BJ (cell line): ENCODE data around the gene ABCC4. TPM values are rescaled to one million over a fixed set of nuclear protein-coding genes. Genes with fewer than 3 reads are reported as not detected.
A peak's percentile ranks its signal among the peaks of the same experiment; 100 is the strongest.

Experiments used
- CTCF ChIA-PET: fragments of 350-600 bp; formaldehyde crosslinking; extraction: SDS; loops from one replicate; lab custom pipeline; 2021; ENCODE audit warnings: antibody characterized with exemption, inconsistent platforms; lab: Yijun Ruan, JAX
- POLR2A ChIA-PET: fragments of 300-600 bp; sonication (Branson Sonifier 250); formaldehyde crosslinking; extraction: SDS; loops from one replicate; lab custom pipeline; 2021; ENCODE audit warnings: antibody characterized with exemption; lab: Charles Lee
- DNase-seq: peaks from one replicate; pipeline ENCODE4 v3.0.0-alpha.2; 2011; ENCODE audit warnings: low read depth
- H3K27me3 ChIP-seq: 2 replicates; pipeline ENCODE4 v1.6.0; 2011; ENCODE audit warnings: low read length; ENCODE audit not compliant: control insufficient read depth, insufficient read depth
- H3K36me3 ChIP-seq: 2 replicates; pipeline ENCODE4 v1.5.1; 2011; ENCODE audit warnings: low read length; ENCODE audit not compliant: control insufficient read depth, insufficient read depth
- H3K4me3 ChIP-seq: 2 replicates; pipeline ENCODE4 v1.5.1; 2011; ENCODE audit warnings: low read depth, mild to moderate bottlenecking, control low read depth, low read length
- polyA plus RNA-seq: library from polyadenylated mRNA; depleted of rRNA; stranded (reverse); fragments of >200 nt; gene quantifications from 2 replicates; pipeline ENCODE4 v1.2.3, GENCODE V29; 2011
- TF ChIP-seq, protein P1 (sequence below): IDR thresholded peaks from 2 replicates; pipeline ENCODE4 v1.5.1; 2011; ENCODE audit warnings: low read depth, mild to moderate bottlenecking, control low read depth, inconsistent platforms, low read length, moderate library complexity; ENCODE audit not compliant: insufficient read depth

The ABCC4 gene
- polyA plus RNA-seq, 1 experiment: 11.2 TPM

DNA sequence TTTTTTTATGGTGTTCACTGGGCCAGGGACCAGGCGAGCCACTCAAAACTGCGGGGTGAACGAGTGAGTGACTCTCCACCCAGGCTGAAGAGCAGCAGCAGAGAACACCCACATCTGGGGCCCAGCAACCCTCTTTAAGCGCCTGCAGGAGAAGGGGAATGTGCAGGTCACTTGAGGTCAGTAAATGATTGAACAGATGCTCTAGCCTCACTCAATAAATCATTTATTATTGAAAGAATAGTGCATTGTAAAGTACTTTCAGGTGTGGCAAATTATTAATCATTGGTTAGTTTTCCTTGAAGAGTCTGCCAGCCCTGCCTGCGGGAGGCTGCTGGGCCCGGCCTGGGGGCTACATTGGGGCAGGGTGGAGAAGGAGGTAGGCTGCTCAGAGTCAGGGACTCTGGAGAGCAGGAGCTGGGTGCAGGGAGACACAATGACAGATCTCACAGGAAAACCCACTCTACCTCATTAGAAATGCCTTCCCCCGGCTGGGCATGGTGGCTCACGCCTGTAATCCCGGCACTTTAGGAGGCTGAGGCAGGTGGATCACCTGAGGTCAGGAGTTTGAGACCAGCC lies 42.5 kb downstream of the ABCC4 start:
- Histone ChIP-seq H3K27me3 (no peaks in the 10 kb centered on the region), H3K4me3 (no peak overlapping the region), H3K36me3 (no peaks in the 10 kb centered on the region)
- POLR2A ChIA-PET: no interaction called here
- TF ChIP-seq, protein P1, sequence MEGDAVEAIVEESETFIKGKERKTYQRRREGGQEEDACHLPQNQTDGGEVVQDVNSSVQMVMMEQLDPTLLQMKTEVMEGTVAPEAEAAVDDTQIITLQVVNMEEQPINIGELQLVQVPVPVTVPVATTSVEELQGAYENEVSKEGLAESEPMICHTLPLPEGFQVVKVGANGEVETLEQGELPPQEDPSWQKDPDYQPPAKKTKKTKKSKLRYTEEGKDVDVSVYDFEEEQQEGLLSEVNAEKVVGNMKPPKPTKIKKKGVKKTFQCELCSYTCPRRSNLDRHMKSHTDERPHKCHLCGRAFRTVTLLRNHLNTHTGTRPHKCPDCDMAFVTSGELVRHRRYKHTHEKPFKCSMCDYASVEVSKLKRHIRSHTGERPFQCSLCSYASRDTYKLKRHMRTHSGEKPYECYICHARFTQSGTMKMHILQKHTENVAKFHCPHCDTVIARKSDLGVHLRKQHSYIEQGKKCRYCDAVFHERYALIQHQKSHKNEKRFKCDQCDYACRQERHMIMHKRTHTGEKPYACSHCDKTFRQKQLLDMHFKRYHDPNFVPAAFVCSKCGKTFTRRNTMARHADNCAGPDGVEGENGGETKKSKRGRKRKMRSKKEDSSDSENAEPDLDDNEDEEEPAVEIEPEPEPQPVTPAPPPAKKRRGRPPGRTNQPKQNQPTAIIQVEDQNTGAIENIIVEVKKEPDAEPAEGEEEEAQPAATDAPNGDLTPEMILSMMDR: no peak
- CTCF ChIA-PET: no interaction called here
- DNase-seq: no peak

DNA sequence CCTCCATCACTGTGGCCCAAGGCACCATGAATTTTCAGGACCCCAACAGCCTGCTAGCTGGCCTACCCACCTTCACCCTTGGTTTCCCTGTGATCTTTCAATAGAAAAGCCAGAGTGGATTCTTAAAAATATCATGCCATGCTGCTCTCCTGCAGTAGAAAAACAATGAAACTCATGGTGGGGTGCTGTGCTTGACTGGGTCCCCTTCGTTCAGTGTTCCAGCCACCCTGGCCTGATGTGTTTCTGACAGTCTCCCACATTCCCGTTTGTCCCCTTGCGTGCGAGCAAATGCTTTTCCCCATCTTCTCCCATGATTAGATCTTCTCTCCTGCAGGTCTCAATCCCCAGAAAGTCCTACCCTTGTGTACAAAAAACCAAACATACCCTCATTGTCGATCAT lies 43.2 kb downstream of the ABCC4 start:
- ChIA-PET POLR2A (no interaction called here), CTCF (no interaction called here)
- H3K4me3 ChIP-seq: no peak overlapping the region
- H3K36me3 ChIP-seq: no peaks in the 10 kb centered on the region
- no peaks in the 10 kb centered on the region for H3K27me3 ChIP-seq
- TF ChIP-seq, protein P1: no peak
- no peak for DNase-seq

DNA sequence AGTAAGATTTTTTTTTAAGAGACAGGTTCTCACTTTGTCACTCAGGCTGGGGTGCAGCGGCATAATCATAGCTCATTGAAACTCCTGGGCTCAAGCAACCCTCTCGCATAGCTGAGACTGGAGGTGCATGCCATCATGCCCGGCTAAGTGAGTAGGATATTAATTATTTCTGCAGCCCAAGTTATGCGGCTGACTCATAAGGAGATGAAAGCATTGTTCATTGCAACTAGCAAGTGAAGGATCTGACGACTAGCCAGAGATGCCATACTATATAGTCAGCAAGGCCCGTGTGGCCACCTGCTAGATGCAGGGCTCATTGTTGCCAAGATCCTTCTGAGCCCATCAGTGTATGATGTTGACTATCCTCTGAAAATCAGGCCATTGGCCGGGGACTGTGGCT lies 45.2 kb downstream of the ABCC4 start:
- H3K4me3 ChIP-seq: no peak overlapping the region
- ChIA-PET POLR2A (no interaction called here), CTCF (interaction anchor here (0.7 kb wide), 1 partner anchor 21 kb away, joined by 3 read pairs; no protein-coding TSS in a partner anchor)
- peak; percentile 59 for DNase-seq
- H3K36me3 ChIP-seq: no peaks in the 10 kb centered on the region
- H3K27me3 ChIP-seq: no peaks in the 10 kb centered on the region
- TF ChIP-seq, protein P1: no peak

DNA sequence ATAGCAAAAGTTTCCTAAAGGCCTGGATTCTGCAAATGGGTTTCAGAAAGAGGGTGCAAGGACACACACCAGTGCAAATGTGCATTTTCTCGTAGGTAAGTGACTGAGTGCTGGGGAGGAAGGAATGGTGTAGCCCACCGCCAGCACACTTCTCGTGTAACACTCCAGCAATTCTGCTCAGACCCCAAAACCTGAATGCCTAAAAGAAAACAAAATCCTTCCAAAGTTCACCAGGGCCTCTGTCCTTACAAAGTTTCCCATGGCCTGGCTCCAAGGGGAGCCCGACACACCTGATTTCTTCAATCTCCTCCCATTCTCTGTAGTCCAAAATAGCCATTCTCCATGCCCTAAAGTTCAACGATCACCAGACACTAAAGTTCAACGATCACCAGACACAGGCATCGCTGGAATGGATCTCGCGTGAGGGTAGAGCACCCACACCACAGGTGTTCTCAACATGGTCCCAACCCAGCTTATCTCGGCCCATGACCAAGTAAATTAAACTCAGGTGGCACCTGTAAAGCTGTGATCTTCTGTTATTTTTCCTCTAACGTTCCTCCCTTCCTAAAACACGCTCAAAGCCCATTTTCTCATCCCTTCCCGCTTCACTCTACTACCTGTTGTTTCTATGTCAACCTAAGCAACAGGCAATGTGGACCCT lies 46.0 kb downstream of the ABCC4 start:
- no peak for DNase-seq
- Histone ChIP-seq H3K36me3 (no peaks in the 10 kb centered on the region), H3K27me3 (no peaks in the 10 kb centered on the region), H3K4me3 (no peak overlapping the region)
- ChIA-PET POLR2A (no interaction called here), CTCF (interaction anchor here (0.7 kb wide), 1 partner anchor 21 kb away, joined by 3 read pairs; no protein-coding TSS in a partner anchor)
- TF ChIP-seq, protein P1: no peak

DNA sequence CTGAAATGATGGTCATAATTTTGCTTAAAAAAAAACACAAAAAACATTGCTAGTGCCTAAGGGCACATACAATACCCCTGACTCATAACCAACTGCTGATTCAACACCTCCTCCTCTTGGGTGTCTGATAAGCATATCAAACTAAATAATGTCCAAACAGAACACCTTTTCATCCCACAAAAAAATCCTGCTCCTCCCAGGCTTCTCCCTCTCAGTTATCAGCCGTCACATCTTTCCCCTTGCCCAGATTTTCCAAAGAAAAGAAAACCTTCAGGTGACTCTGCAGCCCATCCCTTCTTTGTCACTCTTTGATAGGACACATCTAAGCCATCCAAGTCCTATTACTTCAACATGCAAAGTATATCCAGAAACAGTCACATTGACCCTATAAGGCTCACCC lies 46.9 kb downstream of the ABCC4 start:
- TF ChIP-seq, protein P1: no peak
- no peak for DNase-seq

More for the DNA sequence above, 46.9 kb downstream of the ABCC4 start:
- CTCF ChIA-PET: no interaction called here
- no peaks in the 10 kb centered on the region for H3K36me3 ChIP-seq
- POLR2A ChIA-PET: no interaction called here
- no peak overlapping the region for H3K4me3 ChIP-seq
- no peaks in the 10 kb centered on the region for H3K27me3 ChIP-seq
